B cell (primary cell): ENCODE results near the gene ABCD1.

Source experiments
- EZH2 ChIP-seq: IDR thresholded peaks from 2 replicates; pipeline ENCODE4 v1.6.1; 2012; ENCODE audit warnings: borderline replicate concordance, low read depth, mild to moderate bottlenecking, moderate library complexity, low read length; ENCODE audit not compliant: insufficient read depth, poor library complexity, severe bottlenecking
- TF ChIP-seq, protein P1 (sequence below): fragments of 200-600 bp; IDR thresholded peaks from one replicate; pipeline ENCODE4 v1.8.0; 2022; ENCODE audit warnings: antibody characterized with exemption, mild to moderate bottlenecking

DNA sequence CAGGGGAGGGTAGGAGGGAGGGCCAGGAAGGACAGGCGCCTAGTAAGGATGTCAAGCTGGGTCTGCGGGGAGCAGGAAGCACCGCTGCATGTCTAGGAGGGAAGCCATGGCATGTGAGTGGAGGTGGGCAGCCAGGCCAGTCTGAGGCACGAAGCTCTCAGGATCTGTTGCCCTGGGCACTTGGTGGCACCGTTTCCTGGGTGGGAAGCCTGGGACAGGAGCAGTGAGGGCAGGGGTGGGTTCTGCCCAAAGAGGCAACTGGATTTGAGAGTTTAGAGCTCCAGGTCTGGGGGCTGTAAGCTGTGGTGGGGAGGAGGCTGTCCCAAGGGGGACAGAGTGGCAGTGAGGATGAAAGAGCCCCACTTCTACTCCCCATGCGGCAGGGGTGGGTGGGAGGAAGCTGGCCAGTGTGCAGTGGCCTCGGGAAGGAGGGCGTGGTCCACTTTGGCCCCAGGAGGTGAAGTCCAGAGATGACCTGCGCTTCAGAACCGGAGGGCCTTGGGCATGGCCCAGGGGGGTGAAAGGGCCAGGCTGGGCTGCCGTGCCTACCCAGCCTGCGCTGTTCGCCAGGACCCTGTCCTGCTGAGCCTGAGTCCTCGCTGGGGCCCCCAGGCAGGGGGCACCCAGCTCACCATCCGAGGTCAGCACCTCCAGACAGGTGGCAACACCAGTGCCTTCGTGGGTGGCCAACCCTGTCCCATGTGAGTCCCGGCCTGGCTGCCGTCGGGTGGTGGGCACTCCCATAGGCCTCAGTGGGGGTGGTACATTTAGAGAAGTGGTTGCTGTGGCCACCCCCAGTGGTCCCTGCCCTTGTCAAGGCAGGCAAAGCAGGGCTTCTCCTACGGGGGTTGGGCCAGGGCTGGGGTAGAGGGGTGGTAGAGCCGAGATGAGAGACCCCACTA, 47.9 kb downstream of the ABCD1 start:
- TF ChIP-seq, protein P1, sequence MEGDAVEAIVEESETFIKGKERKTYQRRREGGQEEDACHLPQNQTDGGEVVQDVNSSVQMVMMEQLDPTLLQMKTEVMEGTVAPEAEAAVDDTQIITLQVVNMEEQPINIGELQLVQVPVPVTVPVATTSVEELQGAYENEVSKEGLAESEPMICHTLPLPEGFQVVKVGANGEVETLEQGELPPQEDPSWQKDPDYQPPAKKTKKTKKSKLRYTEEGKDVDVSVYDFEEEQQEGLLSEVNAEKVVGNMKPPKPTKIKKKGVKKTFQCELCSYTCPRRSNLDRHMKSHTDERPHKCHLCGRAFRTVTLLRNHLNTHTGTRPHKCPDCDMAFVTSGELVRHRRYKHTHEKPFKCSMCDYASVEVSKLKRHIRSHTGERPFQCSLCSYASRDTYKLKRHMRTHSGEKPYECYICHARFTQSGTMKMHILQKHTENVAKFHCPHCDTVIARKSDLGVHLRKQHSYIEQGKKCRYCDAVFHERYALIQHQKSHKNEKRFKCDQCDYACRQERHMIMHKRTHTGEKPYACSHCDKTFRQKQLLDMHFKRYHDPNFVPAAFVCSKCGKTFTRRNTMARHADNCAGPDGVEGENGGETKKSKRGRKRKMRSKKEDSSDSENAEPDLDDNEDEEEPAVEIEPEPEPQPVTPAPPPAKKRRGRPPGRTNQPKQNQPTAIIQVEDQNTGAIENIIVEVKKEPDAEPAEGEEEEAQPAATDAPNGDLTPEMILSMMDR, result no peak
- no peak for TF ChIP-seq EZH2
